HepG2 (cell line): Measurements from ENCODE around the gene DSG2. TPM values are rescaled to one million over a fixed set of nuclear protein-coding genes. Genes with fewer than 3 reads are reported as not detected.

Experiments used
- ATAC-seq: fragments of 200-7000 bp; cut with Tn5 transposase; 3 replicates; pipeline ENCODE4 v1.9.1; 2020; ENCODE audit warnings: mild to moderate bottlenecking, moderate library complexity
- BruUV-seq: library from RNA; stranded (reverse); fragments of 400-500 nt; replicated peaks from 2 replicates; lab custom pipeline; 2021; lab: Mats Ljungman, UMichigan
- CTCF ChIA-PET: fragments of 300-600 bp; formaldehyde crosslinking; extraction: SDS; loops from one replicate; lab custom pipeline; 2021; ENCODE audit warnings: low total read pairs, inconsistent platforms, low intra/inter-chr PET ratio; lab: Yijun Ruan, JAX
- POLR2A ChIA-PET: fragments of 350-600 bp; sonication (Branson Sonifier 250); formaldehyde crosslinking; loops from one replicate; lab custom pipeline; 2020; ENCODE audit warnings: antibody characterized with exemption, inconsistent platforms; lab: Yijun Ruan, JAX
- DNase-seq: peaks from one replicate; pipeline ENCODE4 v3.0.0-alpha.2; 2015; ENCODE audit warnings: low spot score
- FAIRE-seq: peaks from 3 replicates; lab custom pipeline; 2011; peaks lifted over from hg19 to GRCh38; lab: Jason Lieb, UNC
- H2AFZ ChIP-seq: one replicate; pipeline ENCODE4 v1.6.1; 2011; ENCODE audit warnings: low read length, inconsistent platforms
- H3K27ac ChIP-seq: fragments of 300-600 bp; 3 replicates; pipeline ENCODE4 v1.8.0; 2011; ENCODE audit warnings: mixed run types, mild to moderate bottlenecking, mixed read lengths, low read length, inconsistent platforms; ENCODE audit not compliant: insufficient read depth; ENCODE audit errors: extremely low read length
- H3K27me3 ChIP-seq, 2 experiments: fragments of 200-600 bp in 1 of 2; 2 replicates in 1 of 2; 3 replicates in 1 of 2; pipeline versions ENCODE4 v1.6.0 to v1.8.0; 2011; ENCODE audit warnings: low read length in 2 of 2, mild to moderate bottlenecking in 2 of 2, moderate library complexity in 2 of 2, inconsistent platforms in 1 of 2; ENCODE audit not compliant: insufficient read depth in 2 of 2, control insufficient read depth in 1 of 2
- H3K36me3 ChIP-seq, 2 experiments: fragments of 200-600 bp in 1 of 2; replicated peaks in 1 of 2; 2 replicates in 1 of 2; 3 replicates in 1 of 2; pipeline versions ENCODE4 v1.5.1 to v1.8.0; 2011; ENCODE audit warnings: low read length in 2 of 2, inconsistent platforms in 1 of 2; ENCODE audit not compliant: insufficient read depth in 2 of 2, control insufficient read depth in 1 of 2
- H3K4me1 ChIP-seq: 2 replicates; pipeline ENCODE4 v1.5.1; 2012; ENCODE audit warnings: low read length, inconsistent platforms; ENCODE audit not compliant: insufficient read depth
- H3K4me2 ChIP-seq: 2 replicates; pipeline ENCODE4 v1.6.0; 2011; ENCODE audit warnings: low read depth, low read length, inconsistent platforms
- H3K4me3 ChIP-seq, 3 experiments: fragments of 200-600 bp in 1 of 3; sonication (generic), shearing (Covaris generic) in 1 of 3; replicated peaks in 1 of 3; 2 replicates each; pipeline ENCODE4 v1.5.1; 2011 to 2016; ENCODE audit warnings: low read length in 3 of 3, inconsistent platforms in 2 of 3, low read depth in 2 of 3, mild to moderate bottlenecking in 2 of 3, control low read depth in 1 of 3, mixed read lengths in 1 of 3; ENCODE audit not compliant: insufficient read depth in 1 of 3
- H3K79me2 ChIP-seq: one replicate; pipeline ENCODE4 v1.6.1; 2011; ENCODE audit warnings: low read length, inconsistent platforms; ENCODE audit not compliant: insufficient read depth
- H3K9ac ChIP-seq: 2 replicates; pipeline ENCODE4 v1.6.0; 2011; ENCODE audit warnings: mild to moderate bottlenecking, low read depth, low read length, inconsistent platforms; ENCODE audit not compliant: insufficient read depth
- H3K9me3 ChIP-seq: 2 replicates; pipeline ENCODE4 v1.5.1; 2012; ENCODE audit warnings: mild to moderate bottlenecking, low read length
- H4K20me1 ChIP-seq: 2 replicates; pipeline ENCODE4 v1.6.0; 2011; ENCODE audit warnings: inconsistent platforms, mild to moderate bottlenecking, low read length, moderate library complexity; ENCODE audit not compliant: insufficient read depth
- RBM22 ChIP-seq: fragments of 200-400 bp; formaldehyde crosslinking; optimal IDR thresholded peaks from 2 replicates; pipeline ENCODE3; 2017; ENCODE audit warnings: mild to moderate bottlenecking, low read length, moderate library complexity
- SETDB1 ChIP-seq: sonication (generic); formaldehyde crosslinking; IDR thresholded peaks from 2 replicates; pipeline ENCODE4 v1.5.1; 2020; ENCODE audit warnings: missing genetic modification reagents, mild to moderate bottlenecking, borderline replicate concordance
- SRF ChIP-seq: IDR thresholded peaks from 2 replicates; pipeline ENCODE4 v1.6.1; 2011; ENCODE audit warnings: mild to moderate bottlenecking, low read depth, low read length, moderate library complexity
- WGBS: methylation state at CpG from one replicate; pipeline ENCODE4 v1.1.6; 2017; ENCODE audit warnings: low lambda C conversion rate; 5-methylcytosine and 5-hydroxymethylcytosine counted together
- in situ Hi-C: cut with HindIII; loops from 2 replicates; pipeline ENCODE4 v1.10.0; 2017; ENCODE audit warnings: low pct_unique_long_range_greater_than_20kb; ENCODE audit not compliant: extremely low pct_ligation_motif_present
- intact Hi-C: fragments of 100-400 bp; cut with micrococcal nuclease; formaldehyde crosslinking; loops from one replicate; pipeline ENCODE4 v1.10.0; 2022; ENCODE audit not compliant: unreplicated experiment
- polyA plus RNA-seq, 8 experiments: library from polyadenylated mRNA; depleted of rRNA in 3 of 8; stranded (reverse) in 7 of 8; unstranded in 1 of 8; fragments of >200 nt; fragmentation: Illumina TruSeq in 4 of 8; extraction: Trizol in 4 of 8; gene quantifications; 2 replicates each; pipeline versions ENCODE4 v1.2.1 to v1.2.3, GENCODE V29; 2011 to 2016; ENCODE audit warnings: low read depth in 4 of 8, missing spikeins in 1 of 8, mixed read lengths in 1 of 8; ENCODE audit not compliant: insufficient read depth in 1 of 8
- total RNA-seq, 5 experiments: library from RNA; depleted of rRNA; stranded (reverse); fragments of >200 nt; fragmentation: Illumina TruSeq; extraction: Trizol; gene quantifications; 2 replicates each; pipeline ENCODE4 v1.2.3, GENCODE V29; 2016; ENCODE audit warnings: low read depth in 1 of 5
- TF ChIP-seq, protein P1 (sequence below): sonication (generic); formaldehyde crosslinking; IDR thresholded peaks from 2 replicates; pipeline ENCODE4 v1.4.0; 2020; ENCODE audit warnings: missing genetic modification reagents, borderline replicate concordance

Gene DSG2
- total and polyA plus RNA-seq, 2 of the 13 experiments (the other 11 are each of a cell fraction or from before 2014, with no cell fraction given) = 23.3 to 66.7 TPM

DNA sequence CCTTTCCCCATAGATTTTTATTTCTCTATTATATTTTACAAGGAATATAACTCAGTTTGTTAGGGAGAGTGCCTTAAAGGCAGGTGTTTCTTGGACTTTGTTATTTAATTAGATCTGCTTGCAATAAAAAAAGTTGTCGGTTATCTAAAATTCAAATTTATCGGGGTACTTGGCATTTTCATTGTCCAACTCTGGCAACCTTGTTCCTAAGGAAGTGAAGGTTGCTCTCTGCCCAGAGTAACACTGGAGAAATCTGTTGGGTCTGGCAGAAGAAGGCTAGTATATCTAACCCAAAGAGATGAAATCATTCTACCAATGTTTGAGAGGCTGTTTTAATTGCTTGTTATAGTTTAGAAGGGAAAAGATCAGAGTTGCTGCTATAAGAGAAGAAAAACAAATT, 50.9 kb downstream of the DSG2 start (continued):
- TF ChIP-seq, protein P1, sequence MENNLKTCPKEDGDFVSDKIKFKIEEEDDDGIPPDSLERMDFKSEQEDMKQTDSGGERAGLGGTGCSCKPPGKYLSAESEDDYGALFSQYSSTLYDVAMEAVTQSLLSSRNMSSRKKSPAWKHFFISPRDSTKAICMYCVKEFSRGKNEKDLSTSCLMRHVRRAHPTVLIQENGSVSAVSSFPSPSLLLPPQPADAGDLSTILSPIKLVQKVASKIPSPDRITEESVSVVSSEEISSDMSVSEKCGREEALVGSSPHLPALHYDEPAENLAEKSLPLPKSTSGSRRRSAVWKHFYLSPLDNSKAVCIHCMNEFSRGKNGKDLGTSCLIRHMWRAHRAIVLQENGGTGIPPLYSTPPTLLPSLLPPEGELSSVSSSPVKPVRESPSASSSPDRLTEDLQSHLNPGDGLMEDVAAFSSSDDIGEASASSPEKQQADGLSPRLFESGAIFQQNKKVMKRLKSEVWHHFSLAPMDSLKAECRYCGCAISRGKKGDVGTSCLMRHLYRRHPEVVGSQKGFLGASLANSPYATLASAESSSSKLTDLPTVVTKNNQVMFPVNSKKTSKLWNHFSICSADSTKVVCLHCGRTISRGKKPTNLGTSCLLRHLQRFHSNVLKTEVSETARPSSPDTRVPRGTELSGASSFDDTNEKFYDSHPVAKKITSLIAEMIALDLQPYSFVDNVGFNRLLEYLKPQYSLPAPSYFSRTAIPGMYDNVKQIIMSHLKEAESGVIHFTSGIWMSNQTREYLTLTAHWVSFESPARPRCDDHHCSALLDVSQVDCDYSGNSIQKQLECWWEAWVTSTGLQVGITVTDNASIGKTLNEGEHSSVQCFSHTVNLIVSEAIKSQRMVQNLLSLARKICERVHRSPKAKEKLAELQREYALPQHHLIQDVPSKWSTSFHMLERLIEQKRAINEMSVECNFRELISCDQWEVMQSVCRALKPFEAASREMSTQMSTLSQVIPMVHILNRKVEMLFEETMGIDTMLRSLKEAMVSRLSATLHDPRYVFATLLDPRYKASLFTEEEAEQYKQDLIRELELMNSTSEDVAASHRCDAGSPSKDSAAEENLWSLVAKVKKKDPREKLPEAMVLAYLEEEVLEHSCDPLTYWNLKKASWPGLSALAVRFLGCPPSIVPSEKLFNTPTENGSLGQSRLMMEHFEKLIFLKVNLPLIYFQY (CRISPR knock-in tag) = no peak

DNA sequence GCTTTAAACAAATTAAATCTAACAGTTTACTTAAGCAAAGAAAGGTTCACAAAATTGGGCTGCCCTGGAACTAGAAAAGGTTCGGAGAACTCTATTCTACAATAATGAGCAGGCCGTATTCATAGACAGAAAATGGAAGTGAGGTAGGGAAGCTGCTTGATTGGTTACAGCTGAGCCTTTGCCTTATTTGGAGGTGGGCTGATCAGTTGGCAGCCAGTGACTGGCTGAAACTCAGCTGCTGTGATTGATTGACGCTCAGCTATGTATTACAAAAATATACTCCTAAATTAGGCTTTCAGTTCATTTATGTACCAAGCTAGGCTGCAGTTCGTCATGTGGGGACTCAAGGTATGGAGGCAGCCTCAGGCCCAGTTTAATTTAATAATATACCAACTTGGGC, 51.4 kb downstream of the DSG2 start:
- Histone ChIP-seq H3K4me1 (peaks cover 29% of the 10 kb centered on the region), H3K9me3 (no peaks in the 10 kb centered on the region), H3K4me2 (no peak overlapping the region), H3K27ac (no peak overlapping the region), H3K9ac (no peak overlapping the region), H3K4me3 (no peak overlapping the region), H3K36me3 (peaks cover 6 to 17% of the 10 kb centered on the region in 2 experiments; a peak in 4 of 5 replicates), H3K79me2 (no peaks in the 10 kb centered on the region), H4K20me1 (no peaks in the 10 kb centered on the region), H2AFZ (no peak overlapping the region), H3K27me3 (no peaks in the 10 kb centered on the region)
- FAIRE-seq = no peak
- WGBS = 84% methylated on average over 4 of the region's 4 CpGs
- BruUV-seq = no TSS peak
- POLR2A ChIA-PET = no interaction called here
- in situ Hi-C loops (no loop called here), intact Hi-C loops (no loop called here)
- ATAC-seq = no peak
- peak; percentile 83; the same call in 1 of the 2 replicates for TF ChIP-seq SRF
- peak; percentile 30 for TF ChIP-seq RBM22
- no peak for TF ChIP-seq SETDB1 (CRISPR knock-in tag)
- no peak for DNase-seq
- CTCF ChIA-PET = no interaction called here
